NCI-H2227 treated with DMSO at 0.1 percent for 48 hours (cell line): ENCODE measurements around the gene TERT.
"Not testable (repeated sequence)": the region's sequence is repeated elsewhere in the genome, so short reads cannot be mapped to it uniquely, and the experiment has no call there.

Experiments used
- DNase-seq: peaks from one replicate; lab custom pipeline; 2025; lab: John Stamatoyannopoulos, UW

TERT gene

GRCh38 chr5:1294206-1294834 lies 548 bp downstream of the TERT start:
- no peak for DNase-seq

GRCh38 chr5:1293416-1294205 lies 1.3 kb downstream of the TERT start:
- DNase-seq, result no peak

GRCh38 chr5:1292846-1293415 lies 1.9 kb downstream of the TERT start:
- DNase-seq, result no peak

DNA sequence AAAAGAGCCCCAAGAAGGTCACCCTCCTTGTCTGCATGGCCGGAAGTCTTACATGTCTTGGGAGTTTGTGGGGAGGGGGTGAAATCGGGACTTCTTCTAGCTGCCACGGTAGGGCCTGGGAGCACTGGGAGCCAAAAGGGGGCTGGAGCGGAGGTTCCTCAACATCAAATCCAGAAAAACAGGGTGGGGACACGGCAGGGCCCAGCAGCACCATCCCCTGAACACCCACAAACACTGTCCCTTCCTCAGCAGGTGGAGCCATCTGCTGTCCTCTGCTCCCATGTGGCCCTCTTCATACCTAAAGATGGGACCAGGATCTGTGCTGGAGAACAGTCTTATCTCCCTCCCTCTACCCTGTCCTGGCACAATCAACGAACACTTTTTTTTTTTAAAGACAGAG lies 2.7 kb downstream of the TERT start:
- DNase-seq, result no peak

DNA sequence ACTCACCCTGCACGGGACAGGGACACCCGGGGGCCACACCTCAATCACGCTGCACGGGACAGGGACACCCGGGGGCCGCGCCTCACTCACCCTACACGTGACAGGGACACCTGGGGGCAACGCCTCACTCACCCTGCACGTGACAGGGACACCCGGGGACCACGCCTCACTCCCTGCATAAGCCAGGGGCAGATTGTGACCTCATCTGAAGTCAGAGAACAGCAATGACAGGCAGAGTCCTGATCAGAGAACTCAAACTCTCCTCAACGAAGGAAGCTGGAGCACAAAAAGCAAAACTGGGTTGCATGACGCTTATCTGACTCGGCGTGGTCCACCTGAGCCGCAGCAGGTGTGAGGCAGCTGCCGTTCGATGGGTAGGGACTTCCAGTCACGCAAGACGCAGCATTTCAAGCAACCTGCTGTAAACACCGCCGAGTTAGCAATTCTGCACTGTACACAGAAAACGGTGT lies 3.2 kb downstream of the TERT start:
- DNase-seq, result no peak

DNA sequence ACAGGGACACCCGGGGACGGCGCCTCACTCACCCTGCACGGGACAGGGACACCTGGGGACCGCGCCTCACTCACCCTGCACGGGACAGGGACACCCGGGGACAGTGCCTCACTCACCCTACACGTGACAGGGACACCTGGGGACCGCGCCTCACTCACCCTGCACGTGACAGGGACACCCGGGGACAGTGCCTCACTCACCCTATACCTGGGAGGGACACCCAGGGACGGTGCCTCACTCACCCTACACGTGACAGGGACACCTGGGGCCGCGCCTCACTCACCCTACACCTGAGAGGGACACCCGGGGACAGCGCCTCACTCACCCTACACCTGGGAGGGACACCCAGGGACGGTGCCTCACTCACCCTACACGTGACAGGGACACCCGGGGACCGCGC lies 3.9 kb downstream of the TERT start:
- not testable (repeated sequence) for DNase-seq

GRCh38 chr5:1289559-1289958 lies 5.3 kb downstream of the TERT start:
- not testable (repeated sequence) for DNase-seq

DNA sequence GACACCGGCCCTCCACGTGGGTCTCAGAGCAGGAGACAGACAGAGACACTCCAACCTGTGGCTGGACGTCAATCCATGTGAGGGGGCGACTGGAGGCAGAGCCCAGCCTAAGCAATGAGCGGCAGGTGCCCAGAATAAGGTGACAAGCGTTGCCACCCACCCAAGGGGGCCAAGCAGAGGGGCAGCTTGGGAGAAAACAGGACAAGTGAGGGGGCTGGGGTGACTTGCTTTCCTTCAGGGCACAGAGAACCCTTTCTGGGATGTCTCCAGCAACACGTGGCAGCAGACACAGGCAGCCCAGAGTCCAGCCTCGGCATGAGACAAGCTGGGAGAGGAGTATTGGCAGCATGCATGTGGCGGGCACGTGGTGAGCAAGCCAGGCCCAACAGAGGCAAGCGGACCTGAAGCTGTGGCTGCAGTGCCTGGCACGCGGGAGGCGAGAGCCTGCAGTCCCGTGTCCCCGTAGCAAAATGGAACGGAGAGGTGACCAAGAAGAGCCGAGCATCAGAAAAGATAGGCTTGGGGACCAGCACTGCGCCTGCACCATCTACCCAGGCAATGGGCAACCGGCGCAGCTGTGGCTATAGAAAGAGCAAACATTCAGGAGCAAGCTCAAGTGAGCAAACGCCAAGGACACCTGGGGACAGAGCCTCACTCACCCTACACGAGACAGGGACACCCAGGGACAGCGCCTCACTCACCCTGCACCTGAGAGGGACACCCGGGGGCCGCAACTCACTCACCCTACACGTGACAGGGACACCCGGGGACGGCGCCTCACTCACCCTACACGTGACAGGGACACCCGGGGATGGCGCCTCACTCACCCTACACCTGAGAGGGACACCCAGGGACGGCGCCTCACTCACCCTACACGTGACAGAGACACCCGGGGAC lies 6.2 kb downstream of the TERT start:
- DNase-seq, result no peak

- DNase-seq, result no peak
Observed at GRCh38 chr5:1285883-1286291, 9.0 kb downstream of the TERT start.

GRCh38 chr5:1285141-1285540 lies 9.7 kb downstream of the TERT start:
- no peak for DNase-seq

DNA sequence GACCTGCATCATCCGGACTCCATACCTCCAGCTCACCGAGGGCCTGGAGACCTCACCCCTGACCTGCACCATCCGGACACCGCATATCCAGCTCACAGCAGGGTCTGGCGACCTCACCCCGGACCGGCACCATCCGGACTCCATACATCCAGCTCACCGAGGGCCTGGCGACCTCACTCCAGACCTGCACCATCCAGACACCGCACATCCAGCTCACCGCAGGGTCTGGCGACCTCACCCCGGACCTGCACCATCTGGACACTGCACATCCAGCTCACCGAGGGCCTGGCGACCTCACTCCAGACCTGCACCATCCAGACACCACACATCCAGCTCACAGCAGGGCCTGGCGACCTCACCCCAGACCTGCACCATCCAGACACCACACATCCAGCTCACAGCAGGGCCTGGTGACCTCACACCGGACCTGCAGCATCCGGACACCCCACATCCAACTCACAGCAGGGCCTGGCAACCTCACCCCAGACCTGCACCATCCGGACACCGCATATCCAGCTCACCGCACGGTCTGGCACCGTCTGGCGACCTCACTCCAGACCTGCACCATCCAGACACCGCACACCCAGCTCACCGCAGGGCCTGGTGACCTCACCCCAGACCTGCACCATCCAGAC lies 10.4 kb downstream of the TERT start:
- DNase-seq, result not testable (repeated sequence)

DNA sequence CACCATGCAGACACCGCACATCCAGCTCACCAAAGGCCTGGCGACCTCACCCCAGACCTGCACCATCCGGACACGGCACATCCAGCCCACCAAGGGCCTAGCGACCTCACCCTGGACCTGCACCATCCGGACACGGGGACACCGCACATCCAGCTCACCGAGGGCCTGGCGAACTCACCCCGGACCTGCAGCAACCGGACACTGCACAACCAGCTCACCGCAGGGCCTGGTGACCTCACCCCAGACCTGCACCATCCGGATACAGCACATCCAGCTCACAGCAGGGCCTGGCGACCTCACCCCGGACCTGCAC lies 11.2 kb downstream of the TERT start:
- DNase-seq, result not testable (repeated sequence)

- DNase-seq, result not testable (repeated sequence)
Observed at GRCh38 chr5:1282993-1283728, 11.7 kb downstream of the TERT start.

DNA sequence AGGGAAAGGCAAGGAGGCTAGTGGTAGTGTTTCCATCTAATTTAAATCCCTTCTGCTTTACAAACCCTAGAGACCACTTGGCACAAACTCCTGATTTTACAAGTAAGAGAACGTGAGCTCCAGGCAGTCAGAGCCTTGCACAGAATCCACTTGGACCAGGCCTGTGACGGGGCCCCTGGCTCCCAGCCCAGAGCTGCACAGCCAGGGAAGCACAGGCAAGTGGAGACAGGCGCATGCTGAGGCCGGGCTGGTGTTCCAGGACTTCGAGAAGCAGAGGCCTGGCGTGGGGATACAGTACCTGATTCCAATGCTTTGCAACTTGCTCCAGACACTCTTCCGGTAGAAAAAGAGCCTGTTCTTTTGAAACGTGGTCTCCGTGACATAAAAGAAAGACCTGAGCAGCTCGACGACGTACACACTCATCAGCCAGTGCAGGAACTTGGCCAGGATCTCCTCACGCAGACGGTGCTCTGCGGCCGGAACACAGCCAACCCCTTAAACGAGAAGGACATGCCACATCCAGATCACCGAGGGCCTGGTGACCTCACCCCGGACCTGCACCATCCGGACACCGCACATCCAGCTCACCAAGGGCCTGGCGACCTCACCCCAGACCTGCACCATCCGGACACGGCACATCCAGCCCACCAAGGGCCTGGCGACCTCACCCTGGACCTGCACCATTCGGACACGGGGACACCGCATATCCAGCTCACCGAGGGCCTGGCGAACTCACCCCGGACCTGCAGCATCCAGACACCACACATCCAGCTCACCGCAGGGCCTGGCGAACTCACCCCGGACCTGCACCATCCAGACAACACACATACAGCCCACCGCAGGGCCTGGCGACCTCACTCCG lies 12.5 kb downstream of the TERT start:
- no peak for DNase-seq

DNA sequence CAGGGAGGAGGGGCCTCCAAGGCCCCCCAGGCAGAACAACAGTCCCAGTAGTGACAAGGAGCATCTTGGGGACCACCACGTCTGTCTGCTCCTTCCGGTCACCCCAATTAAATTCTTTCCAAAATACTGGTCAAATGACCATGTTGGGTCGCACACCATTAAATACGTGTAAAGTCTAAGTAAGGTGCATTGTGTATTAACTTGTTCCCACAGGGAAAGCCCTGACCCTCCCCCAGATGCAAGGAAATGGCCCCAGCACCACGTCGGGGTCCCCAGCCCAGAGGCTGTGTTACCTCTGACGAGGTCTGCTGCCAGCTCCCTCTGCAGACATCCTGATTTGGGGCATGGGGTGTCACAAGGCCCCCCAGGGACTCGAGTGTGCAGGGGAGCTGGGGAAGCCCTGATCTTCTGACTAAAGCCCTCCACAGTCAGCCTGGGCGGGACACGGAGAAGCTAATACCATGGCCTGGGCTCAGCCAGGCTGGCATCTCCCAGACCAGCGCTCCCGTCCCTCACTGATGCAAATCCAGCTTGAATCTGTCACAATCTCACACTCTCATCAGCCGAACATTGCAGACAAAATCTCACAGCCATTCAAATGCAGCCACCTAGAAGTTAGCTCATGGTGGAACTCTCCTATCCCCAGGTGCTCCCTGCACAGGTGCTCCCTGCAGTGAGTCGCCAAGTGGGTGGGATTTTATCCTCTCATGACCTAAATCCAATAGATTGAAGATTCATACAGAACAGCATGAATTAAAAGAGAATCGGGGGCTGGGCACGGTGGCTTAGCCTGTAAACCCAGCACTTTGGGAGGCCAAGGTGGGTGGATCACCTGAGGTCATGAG lies 13.6 kb downstream of the TERT start:
- no peak for DNase-seq

GRCh38 chr5:1280177-1281037 lies 14.5 kb downstream of the TERT start:
- no peak for DNase-seq

DNA sequence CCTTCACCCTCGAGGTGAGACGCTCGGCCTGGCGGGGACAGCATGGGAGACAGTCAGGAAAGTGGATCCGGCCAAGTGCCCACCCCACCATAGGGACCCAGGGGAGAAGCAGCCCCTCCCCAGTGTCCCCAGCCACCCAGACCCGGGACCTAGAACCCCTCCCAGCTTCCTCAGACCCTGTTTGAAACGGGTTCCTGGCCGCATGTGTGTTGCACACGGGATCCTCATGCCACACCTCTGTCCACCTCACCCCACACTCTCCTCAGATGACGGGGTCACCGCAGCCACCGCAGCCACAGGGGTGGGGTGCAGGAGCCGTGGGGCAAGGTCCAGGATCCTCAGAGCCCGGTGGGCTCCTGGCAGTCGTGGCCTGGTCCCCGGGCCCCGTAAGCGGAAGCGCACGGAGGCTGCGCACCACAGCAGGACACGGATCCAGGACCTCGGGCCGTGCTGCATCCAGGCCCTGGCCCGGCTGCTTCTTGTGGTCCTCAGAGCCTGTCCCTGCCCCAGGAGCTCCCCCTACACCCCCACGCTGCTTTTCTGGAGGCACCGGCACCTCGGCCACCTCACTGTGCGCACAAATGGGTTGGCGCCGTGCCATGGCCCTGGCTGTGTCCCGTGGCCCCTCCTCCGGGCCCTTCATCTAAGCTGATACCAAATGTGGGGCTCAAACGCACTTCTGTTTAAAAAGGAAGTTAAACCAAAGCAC lies 15.3 kb downstream of the TERT start:
- DNase-seq, result no peak
